Stimulated activated CD8-positive, alpha-beta memory T cell treated with anti-CD3 and anti-CD28 coated beads, Interleukin-4, amount 100 ng/mL, for 4 hours (primary cell): ENCODE data around the gene DACT3.

Source experiments
- DNase-seq, 2 donors: peaks; one replicate each; pipeline ENCODE4 v3.0.0-alpha.2; 2020; ENCODE audit warnings: low read depth in 2 of 2, low spot score in 1 of 2

DACT3 gene

DNA sequence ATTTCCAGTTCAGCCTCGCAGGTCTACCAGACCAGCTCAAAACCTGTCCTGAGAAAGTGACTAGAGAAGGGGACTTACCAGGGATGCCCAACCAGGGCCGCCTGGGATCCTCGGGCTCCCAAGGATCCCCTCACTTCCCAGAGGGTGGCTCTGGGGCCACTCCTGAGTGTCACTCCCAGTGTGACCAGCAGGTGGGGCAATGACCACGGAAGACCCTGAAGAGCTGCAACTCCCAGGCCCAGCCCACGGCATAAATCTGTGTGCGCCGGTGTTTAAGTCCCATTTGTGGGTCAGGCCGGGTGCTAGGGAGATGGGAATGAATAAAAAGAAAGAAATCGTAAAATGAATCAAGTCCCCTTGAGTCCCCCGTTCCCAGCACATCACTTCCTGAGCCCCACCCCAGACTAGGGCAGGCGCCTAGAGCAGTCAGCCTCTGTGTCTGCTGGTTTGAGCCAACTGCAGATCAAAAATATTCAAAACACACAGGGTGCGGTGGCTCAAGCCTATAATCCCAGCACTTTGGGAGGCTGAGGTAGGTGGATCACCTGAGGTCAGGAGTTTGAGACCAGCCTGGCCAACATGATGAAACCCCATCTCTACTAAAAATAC lies 46.8 kb downstream of the DACT3 start:
- peak; percentile 57 to 76 for DNase-seq

DNA sequence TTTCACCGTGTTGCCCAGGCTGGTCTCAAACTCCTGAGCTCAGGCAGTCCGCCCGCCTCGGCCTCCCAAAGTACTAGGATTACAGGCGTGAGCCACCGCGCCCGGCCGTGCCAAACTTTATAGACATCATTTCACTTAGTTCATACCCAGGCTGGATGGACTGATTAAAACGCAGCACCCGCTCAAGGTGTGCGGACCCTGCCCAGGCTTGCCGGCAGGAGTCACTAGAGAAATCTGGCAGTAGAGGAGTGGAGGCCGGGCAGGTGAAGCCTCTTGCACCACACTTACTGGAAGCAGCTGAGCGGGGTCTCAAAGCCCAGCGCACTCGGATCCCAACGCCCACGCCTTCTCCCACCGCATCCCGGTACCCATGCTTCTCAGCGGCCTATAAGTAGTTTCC lies 47.5 kb downstream of the DACT3 start:
- DNase-seq, result no peak

DNA sequence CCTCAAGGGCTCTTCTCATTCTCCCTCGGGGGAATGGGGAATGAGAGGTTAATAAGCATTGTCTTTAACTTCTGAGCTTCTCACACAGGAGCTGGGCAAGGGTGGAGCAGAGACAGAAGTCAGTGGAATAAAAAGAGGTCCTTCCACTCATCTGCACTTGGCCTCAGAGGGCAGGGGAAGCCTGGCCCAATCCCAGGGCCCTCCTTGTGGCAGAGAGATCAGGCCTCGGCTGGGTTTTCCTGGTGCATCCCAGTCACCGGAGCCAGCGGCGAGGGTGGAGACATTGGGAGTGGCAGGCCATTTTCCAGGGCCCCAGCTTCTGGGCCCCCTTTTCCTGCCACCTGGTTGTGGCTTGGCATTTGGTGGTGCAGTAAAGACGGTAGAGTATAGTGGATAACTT lies 49.2 kb downstream of the DACT3 start:
- no peak for DNase-seq

DNA sequence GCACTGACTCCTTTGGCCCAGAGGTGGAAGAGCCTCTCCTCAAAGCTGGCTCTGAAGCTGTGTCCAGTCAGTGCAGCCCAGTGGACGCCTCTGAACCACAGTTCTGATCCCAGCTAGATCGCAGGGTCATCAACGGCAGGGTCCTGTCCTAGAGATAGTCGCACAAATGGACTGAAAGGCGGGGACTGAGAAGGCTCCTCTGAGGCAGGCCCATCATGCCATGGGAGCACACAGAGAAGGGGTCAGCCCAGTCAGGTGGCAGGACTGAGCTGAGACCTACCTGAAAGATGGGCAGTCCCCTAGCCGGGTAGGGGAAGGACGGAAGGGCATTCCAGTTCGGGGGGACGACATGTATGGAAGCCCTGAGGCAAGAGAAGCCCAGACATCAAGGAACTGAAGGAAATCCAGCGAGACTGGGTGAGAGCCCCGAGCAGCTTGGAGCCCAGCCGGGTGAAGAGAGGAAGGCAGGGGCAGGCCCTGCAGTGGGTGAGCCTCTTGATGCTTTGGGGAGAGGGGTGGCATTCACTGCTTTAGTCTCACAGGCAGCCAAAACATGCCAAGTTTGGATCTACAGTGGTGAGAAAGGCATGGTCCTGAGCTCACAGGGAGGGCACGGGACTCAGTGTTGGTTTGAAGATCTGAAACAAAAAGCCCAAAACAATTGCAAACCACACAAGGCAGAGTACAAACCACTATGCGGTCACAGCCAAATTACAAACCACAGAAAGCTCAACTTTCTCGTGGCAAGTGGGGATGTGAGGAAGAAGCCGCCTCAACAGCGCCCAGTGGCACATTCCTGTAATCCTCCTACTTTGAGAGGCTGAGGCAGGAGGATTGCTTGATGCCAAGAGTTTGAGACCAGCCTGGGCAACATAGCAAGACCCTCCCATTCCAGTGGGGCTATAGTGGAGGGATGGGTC lies 49.9 kb downstream of the DACT3 start:
- no peak for DNase-seq

DNA sequence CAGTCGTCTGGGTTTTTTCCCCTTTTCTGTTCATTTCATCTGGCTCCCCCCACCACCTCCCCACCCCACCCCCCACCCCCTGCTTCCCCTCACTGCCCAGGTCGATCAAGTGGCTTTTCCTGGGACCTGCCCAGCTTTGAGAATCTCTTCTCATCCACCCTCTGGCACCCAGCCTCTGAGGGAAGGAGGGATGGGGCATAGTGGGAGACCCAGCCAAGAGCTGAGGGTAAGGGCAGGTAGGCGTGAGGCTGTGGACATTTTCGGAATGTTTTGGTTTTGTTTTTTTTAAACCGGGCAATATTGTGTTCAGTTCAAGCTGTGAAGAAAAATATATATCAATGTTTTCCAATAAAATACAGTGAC lies 50.6 kb downstream of the DACT3 start:
- DNase-seq, result no peak

DNA sequence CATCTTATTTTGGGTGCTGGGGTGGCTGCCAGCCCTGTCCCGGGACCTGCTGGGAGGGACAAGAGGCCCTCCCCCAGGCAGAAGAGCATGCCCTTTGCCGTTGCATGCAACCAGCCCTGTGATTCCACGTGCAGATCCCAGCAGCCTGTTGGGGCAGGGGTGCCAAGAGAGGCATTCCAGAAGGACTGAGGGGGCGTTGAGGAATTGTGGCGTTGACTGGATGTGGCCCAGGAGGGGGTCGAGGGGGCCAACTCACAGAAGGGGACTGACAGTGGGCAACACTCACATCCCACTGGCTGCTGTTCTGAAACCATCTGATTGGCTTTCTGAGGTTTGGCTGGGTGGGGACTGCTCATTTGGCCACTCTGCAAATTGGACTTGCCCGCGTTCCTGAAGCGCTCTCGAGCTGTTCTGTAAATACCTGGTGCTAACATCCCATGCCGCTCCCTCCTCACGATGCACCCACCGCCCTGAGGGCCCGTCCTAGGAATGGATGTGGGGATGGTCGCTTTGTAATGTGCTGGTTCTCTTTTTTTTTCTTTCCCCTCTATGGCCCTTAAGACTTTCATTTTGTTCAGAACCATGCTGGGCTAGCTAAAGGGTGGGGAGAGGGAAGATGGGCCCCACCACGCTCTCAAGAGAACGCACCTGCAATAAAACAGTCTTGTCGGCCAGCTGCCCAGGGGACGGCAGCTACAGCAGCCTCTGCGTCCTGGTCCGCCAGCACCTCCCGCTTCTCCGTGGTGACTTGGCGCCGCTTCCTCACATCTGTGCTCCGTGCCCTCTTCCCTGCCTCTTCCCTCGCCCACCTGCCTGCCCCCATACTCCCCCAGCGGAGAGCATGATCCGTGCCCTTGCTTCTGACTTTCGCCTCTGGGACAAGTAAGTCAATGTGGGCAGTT lies 51.2 kb downstream of the DACT3 start:
- no peak for DNase-seq

DNA sequence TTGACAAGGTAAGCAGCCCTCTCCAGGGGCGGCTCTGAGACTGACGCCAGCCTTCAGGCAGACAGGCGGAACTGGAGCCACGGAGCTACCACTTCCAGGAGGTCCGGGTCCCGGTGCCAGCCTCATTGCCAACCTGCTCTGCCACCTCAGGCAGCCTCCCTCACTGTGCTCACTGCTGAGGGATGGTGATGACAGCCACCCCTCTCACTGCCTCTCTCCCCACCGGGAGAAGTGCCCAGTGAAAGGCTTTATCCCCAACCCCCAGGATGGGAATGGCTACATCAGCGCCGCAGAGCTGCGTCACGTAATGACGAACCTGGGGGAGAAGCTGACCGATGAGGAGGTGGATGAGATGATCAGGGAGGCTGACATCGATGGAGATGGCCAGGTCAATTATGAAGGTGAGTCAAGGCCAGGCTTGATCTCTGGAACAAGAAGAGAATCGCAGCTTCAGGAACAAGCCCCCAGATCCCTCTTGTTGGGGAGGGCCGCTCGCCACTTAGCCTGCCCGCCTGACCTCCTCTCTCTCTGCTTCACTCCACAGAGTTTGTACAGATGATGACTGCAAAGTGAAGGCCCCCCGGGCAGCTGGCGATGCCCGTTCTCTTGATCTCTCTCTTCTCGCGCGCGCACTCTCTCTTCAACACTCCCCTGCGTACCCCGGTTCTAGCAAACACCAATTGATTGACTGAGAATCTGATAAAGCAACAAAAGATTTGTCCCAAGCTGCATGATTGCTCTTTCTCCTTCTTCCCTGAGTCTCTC lies 52.2 kb downstream of the DACT3 start:
- no peak for DNase-seq

DNA sequence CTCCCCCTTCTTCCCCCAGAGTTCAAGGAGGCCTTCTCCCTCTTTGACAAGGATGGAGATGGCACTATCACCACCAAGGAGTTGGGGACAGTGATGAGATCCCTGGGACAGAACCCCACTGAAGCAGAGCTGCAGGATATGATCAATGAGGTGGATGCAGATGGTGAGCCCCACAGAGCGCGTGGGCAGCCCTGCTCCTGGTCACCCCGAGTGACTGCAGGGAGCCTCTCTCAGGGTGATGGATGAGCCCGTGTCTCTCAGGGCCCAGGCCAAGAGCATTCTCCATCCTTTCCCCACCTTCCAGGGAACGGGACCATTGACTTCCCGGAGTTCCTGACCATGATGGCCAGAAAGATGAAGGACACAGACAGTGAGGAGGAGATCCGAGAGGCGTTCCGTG lies 52.8 kb downstream of the DACT3 start:
- no peak for DNase-seq

DNA sequence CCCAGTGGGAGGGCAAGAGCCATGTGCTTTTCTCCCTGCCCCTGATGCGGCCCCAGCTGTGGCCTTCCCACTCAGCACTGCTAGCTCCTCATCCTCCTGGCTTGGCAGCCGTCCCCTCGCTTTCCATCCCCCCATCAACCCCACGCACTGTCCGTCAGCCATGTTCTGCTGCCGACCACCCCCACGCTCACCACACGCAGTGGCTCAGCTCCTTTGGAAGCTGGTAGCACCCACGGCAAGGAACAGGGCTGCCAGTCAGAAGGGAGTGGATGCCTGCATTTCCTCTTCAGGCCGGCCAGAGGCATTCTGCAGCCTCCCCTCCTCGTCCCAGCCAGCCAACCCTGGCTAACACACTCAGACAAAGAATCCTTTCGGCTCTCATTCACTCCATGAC lies 53.5 kb downstream of the DACT3 start:
- DNase-seq, result no peak

DNA sequence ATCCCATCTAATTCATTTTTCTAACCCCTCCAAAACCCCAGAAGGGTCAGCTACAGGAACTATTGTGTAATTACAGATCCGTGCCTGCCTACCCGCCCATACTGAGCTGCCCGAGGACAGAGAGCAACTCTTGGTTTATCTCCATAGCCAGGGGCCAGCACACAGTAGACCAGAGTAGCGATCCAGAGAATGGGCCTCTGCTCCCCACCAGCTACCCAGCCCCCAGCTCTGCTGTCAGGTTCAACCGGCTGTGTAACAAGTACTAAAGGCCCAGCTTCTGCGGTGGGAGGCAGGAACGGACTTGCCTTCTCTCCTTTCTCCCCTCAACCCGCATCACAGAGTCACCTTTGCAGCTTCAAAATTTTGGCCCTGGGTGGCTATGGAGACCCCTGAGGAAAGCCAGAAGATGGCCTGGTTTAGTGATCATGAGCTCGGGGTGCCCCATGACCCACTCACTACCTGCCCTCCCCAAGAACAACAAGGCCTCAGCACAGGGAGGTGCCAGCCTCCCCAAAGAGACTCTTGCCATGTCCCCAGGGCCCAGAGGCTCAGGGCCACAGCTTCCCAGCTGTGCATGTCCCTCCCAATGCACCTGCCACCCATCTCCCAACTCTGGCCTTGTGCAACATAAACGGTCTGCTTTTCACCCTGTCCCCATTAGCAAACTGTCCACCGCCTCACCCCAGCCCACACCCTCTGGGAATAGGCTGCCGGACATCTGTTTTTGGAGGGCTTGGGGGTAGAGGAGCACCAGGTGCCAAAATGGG lies 54.1 kb downstream of the DACT3 start:
- no peak for DNase-seq

DNA sequence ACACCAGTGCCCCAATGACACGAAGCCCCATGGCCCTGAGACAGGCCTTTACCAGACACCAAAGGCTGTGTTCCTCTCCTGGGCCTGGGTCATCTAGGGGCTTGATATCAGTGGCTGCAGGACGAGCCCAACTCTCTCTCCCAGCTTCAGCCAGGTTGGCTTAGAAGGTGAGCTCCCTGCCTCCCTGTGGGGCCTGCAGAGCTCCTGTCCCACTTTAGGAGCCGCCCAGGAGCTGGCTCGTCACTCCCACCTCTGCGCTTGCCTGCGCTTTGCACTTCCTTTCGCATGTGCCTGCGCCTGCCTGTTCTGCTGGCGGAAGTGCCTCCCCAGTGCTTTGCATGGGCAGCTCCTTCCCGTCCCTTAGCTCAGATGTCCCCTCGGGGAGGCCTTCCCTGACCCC lies 55.0 kb downstream of the DACT3 start:
- DNase-seq, result no peak

DNA sequence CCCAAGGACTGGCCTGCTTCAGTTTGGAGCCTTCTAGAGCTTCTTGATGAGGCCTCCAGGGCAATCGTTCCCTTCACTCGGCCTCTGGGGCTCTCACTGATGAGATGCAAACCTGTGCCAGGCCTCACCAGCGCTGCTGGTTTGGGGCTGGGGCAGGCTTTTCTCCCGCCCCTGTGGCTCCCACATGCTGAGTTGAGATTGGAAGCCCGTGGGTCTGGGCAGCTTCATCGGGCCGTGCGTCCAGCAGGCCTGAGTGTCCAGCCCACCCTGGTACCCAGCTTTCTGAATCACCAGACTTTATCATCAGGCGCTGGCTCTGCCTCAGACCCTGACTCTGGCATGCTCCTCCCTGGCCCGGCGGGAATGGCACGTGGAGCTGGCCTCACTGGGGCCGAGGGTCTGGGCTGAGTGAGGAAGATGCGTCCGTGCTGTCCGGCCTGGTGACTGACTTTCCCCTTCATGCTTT lies 55.6 kb downstream of the DACT3 start:
- no peak for DNase-seq

DNA sequence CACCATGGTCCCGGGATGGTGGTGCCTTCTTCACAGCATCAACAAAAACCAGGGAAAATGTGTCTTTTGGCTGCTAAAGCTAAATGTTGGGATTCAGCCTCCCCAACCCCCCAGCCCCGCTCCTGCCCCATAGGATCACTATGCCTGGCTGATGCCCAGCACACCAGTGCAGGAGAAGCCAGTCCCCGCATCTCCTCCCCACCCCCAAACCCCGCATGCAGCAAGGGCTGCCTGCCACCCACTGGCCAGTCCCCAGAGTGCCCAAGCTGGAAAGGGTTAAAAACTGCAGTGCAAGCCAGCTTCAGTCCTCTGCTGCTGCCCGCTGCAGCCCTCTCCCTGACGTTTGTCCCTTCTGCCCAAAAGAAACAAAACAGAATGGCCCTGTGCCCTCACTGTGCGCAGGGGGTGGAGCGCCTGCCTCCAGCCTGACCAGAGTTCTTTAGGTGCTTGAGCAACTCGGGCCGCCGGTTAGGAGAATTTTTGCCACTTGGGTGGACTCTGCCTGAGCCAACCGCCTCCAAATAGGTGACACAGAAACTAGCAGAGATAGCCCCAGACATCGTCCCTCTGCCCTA lies 56.1 kb downstream of the DACT3 start:
- DNase-seq, result no peak

DNA sequence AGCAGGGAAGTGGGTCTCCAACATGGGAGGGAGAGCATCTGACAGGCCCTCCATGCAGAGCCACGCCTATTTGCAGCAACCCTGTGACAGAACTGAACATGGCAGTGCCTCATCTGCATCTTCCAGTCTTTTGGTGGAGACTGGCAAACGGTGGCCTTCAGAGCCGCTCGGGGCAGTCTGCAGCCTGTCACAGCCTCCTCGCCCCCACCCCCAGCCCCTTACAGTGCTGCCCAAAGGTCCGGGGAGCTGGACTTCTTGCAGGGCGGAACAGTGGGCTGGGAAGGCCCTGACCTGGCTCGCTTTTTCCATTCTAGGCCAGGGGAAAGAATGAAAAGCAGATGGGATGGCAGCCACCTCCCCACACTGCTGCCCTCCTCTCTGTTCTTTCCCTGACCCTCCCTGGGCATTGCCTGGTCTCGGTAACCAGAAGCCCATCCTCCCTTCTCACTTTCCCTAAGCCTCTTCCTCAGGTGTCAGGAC lies 57.2 kb downstream of the DACT3 start:
- DNase-seq, result no peak

DNA sequence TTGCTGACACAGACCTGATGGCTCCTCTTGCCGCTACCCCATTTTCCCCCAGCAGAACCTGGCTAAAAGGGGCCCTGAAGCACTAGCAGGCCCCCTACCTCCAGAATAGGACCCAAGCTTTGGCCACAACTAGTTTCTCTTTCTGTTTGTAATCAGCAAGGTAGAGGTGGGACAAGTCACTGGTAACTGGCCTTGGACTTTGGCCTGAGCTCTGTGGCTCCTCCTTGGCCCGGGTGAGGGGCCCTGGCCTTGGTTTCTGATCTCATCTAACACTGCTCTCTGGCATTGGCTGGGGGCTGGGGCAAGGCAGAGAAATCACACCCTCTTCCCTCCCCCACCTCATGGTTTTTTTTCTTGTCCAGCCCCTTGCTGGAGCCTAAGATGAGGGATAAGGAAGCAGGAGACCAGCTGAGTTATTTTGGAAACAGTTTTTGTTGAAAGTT lies 57.8 kb downstream of the DACT3 start:
- DNase-seq, result no peak

DNA sequence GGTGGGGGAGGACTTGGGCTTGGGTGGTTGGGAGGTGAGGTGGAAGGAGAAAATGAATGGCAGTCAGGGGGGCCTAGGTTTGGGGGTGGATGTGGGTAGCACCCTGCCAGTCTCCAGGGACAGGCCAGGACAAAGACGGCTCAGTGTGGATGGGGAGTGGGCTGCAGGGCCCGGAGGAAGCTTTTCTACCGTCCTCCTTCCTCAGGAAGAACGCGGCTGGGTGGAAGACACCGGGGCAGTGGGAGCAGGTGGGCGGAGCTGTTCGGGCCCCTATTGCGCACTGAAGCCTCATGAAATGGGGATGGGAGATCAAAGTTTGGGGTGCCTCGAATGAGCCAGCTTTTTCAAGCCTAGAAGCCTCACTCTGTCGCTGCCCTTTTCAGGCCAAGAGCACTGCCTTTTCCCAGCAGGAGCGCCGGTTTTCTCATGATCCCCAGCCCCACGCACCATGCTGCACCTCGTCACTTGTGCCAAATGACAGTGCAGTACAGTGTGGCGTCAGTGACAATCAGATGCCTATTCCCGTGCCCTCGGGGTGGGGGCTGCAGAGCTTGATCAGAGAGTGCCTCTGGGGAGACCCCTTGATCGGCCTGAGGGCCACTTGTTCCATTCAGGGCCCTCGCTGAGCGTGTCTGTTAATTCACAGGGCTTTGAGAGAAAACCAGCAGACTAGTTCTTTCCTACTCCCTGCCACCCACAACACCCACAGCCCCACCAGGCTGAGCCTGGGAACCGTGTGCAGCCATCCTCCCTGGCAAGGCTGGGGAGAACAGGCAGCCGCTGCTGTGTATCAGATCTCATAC lies 58.4 kb downstream of the DACT3 start:
- DNase-seq, result peak in 1 of 2 donors; percentile 48

DNA sequence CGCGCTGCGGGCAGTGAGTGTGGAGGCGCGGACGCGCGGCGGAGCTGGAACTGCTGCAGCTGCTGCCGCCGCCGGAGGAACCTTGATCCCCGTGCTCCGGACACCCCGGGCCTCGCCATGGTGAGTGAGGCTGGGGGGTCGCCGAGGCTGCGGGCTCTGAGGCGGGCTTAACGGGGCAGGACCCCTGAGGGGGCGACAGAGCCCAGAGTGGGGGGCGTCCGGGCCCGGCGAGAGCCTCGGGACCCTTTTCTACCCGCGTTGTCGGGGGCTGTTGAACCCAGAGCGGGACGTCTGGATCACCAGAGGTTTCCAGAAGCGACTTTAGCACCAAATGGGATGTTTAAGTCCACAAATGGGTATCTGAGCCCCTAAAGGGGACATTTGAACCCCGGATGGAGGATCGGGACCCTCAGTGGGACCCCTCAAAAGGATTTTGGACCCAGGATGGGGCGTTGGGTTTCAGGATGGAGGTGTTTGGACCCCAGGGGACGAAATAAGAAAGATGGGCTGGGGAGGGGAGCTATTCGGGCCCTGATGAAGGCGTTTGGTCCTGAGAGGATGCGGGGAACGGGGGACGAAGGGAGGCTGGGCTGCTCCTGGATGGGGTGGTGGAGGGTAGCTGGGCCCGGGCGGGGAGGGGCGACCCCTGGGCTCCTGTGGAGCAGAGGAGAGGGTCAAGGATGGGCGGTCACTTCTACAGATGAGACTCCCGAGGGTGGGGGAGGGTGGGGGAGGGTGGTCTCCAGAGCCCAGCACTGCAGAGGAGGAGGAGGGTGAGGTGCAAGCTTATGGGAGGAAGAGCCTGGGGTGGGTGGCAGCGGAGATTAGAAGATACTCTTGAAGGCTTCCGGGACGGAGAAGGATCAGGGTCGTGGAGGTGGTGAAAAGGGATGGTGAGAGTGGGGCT lies 59.4 kb downstream of the DACT3 start, which contains the start of gene CALM3:
CALM3 (plus strand) TSS at position 13 of the 907 bp plus-strand sequence; CDS start at position 118, 105 bp downstream.
- DNase-seq, result no peak
